ENCODE measurements around the gene TRMT61B. TPM values are rescaled to one million over a fixed set of nuclear protein-coding genes. Genes with fewer than 3 reads are reported as not detected.

Gene TRMT61B
- total and polyA plus RNA-seq, 9 of the 15 experiments (the other 6 are each of a cell fraction or from before 2014, with no cell fraction given) = 13.2 to 28.3 (median 19.5) TPM

DNA sequence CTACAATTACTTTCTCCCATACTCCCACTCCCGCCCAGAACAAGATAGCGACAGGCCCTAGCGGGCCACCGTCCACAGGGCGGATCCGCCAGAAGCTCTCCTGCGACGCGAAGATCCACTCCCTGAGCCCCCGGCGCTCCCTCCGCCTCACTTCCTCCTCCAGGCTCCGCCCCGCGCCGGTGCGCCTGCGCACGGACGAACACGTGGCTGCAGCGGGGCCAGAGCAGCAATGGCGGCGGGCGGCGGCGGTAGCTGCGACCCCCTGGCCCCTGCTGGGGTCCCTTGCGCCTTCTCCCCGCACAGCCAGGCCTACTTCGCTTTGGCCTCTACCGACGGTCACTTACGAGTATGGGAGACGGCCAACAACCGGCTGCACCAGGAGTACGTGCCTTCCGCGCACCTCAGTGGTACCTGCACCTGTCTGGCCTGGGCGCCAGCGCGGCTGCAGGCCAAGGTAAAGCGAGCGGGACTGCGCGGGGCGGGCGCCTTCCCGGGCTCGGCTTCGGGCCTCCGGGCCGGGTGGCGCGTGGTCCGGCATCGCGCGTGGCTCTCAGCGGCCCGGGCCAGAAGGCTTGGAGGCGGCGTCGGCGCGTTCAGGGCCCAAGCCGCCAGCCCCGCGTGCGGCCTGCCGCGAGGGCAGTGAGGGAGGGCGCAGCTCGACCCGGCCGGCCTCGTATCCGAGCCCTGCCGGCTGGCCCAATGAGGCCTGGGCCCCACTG is 24.5 kb upstream of the TRMT61B start, which contains the start of gene WDR43 (continued):
- TF ChIP-seq, protein P1, sequence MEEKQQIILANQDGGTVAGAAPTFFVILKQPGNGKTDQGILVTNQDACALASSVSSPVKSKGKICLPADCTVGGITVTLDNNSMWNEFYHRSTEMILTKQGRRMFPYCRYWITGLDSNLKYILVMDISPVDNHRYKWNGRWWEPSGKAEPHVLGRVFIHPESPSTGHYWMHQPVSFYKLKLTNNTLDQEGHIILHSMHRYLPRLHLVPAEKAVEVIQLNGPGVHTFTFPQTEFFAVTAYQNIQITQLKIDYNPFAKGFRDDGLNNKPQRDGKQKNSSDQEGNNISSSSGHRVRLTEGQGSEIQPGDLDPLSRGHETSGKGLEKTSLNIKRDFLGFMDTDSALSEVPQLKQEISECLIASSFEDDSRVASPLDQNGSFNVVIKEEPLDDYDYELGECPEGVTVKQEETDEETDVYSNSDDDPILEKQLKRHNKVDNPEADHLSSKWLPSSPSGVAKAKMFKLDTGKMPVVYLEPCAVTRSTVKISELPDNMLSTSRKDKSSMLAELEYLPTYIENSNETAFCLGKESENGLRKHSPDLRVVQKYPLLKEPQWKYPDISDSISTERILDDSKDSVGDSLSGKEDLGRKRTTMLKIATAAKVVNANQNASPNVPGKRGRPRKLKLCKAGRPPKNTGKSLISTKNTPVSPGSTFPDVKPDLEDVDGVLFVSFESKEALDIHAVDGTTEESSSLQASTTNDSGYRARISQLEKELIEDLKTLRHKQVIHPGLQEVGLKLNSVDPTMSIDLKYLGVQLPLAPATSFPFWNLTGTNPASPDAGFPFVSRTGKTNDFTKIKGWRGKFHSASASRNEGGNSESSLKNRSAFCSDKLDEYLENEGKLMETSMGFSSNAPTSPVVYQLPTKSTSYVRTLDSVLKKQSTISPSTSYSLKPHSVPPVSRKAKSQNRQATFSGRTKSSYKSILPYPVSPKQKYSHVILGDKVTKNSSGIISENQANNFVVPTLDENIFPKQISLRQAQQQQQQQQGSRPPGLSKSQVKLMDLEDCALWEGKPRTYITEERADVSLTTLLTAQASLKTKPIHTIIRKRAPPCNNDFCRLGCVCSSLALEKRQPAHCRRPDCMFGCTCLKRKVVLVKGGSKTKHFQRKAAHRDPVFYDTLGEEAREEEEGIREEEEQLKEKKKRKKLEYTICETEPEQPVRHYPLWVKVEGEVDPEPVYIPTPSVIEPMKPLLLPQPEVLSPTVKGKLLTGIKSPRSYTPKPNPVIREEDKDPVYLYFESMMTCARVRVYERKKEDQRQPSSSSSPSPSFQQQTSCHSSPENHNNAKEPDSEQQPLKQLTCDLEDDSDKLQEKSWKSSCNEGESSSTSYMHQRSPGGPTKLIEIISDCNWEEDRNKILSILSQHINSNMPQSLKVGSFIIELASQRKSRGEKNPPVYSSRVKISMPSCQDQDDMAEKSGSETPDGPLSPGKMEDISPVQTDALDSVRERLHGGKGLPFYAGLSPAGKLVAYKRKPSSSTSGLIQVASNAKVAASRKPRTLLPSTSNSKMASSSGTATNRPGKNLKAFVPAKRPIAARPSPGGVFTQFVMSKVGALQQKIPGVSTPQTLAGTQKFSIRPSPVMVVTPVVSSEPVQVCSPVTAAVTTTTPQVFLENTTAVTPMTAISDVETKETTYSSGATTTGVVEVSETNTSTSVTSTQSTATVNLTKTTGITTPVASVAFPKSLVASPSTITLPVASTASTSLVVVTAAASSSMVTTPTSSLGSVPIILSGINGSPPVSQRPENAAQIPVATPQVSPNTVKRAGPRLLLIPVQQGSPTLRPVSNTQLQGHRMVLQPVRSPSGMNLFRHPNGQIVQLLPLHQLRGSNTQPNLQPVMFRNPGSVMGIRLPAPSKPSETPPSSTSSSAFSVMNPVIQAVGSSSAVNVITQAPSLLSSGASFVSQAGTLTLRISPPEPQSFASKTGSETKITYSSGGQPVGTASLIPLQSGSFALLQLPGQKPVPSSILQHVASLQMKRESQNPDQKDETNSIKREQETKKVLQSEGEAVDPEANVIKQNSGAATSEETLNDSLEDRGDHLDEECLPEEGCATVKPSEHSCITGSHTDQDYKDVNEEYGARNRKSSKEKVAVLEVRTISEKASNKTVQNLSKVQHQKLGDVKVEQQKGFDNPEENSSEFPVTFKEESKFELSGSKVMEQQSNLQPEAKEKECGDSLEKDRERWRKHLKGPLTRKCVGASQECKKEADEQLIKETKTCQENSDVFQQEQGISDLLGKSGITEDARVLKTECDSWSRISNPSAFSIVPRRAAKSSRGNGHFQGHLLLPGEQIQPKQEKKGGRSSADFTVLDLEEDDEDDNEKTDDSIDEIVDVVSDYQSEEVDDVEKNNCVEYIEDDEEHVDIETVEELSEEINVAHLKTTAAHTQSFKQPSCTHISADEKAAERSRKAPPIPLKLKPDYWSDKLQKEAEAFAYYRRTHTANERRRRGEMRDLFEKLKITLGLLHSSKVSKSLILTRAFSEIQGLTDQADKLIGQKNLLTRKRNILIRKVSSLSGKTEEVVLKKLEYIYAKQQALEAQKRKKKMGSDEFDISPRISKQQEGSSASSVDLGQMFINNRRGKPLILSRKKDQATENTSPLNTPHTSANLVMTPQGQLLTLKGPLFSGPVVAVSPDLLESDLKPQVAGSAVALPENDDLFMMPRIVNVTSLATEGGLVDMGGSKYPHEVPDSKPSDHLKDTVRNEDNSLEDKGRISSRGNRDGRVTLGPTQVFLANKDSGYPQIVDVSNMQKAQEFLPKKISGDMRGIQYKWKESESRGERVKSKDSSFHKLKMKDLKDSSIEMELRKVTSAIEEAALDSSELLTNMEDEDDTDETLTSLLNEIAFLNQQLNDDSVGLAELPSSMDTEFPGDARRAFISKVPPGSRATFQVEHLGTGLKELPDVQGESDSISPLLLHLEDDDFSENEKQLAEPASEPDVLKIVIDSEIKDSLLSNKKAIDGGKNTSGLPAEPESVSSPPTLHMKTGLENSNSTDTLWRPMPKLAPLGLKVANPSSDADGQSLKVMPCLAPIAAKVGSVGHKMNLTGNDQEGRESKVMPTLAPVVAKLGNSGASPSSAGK (IDR thresholded peaks at IDR 0.05) = peak; percentile 34; the same call in 1 of the 2 replicates
- no peak for TF ChIP-seq BRCA1 (IDR thresholded peaks at IDR 0.05)
- TF ChIP-seq BRCA1 (CRISPR knock-in tag; IDR thresholded peaks at IDR 0.05) = no peak
- TF ChIP-seq, protein P2, sequence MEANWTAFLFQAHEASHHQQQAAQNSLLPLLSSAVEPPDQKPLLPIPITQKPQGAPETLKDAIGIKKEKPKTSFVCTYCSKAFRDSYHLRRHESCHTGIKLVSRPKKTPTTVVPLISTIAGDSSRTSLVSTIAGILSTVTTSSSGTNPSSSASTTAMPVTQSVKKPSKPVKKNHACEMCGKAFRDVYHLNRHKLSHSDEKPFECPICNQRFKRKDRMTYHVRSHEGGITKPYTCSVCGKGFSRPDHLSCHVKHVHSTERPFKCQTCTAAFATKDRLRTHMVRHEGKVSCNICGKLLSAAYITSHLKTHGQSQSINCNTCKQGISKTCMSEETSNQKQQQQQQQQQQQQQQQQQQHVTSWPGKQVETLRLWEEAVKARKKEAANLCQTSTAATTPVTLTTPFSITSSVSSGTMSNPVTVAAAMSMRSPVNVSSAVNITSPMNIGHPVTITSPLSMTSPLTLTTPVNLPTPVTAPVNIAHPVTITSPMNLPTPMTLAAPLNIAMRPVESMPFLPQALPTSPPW (CRISPR knock-in tag; IDR thresholded peaks at IDR 0.05) = no peak; the same call in 1 of the 2 replicates
- TF ChIP-seq ILF3 (IDR thresholded peaks at IDR 0.05; ENCODE audit: borderline replicate concordance) = no peak
- no peak for TF ChIP-seq MCM3 (IDR thresholded peaks at IDR 0.05)
- no peak; a peak in 1 of 4 replicates for TF ChIP-seq TBL1XR1 (IDR thresholded peaks at IDR 0.05; ENCODE audit: low read length in 2 of 2)
- no peak for TF ChIP-seq RBM34 (IDR thresholded peaks at IDR 0.05; ENCODE audit: borderline replicate concordance, insufficient read depth, low read length)
- TF ChIP-seq U2AF1 (optimal IDR thresholded peaks at IDR 0.05; ENCODE audit: low read depth, low read length) = no peak
- no peak for TF ChIP-seq U2AF2 (optimal IDR thresholded peaks at IDR 0.05; ENCODE audit: low read depth, low read length)
- no peak for TF ChIP-seq NFE2 (IDR thresholded peaks at IDR 0.05; ENCODE audit: low read depth)
- no peak for TF ChIP-seq ADNP (tag; IDR thresholded peaks at IDR 0.05)
- TF ChIP-seq KLF13 (tag; IDR thresholded peaks at IDR 0.05; ENCODE audit: borderline replicate concordance, low read depth) = no peak
- TF ChIP-seq ZNF444 (CRISPR knock-in tag; IDR thresholded peaks at IDR 0.05) = no peak
- no peak for TF ChIP-seq ZNF146 (CRISPR knock-in tag; IDR thresholded peaks at IDR 0.05; ENCODE audit: unreplicated experiment)
